ENCODE data around the gene ANXA1.
"Not testable (repeated sequence)": the region's sequence is repeated elsewhere in the genome, so short reads cannot be mapped to it uniquely, and the experiment has no call there.

ANXA1 gene

GRCh38 chr9:73170185-73170957 lies 18.7 kb downstream of the ANXA1 start:
- DNase-seq: no peak

- no peak for DNase-seq
Observed at GRCh38 chr9:73172901-73173215, 21.2 kb downstream of the ANXA1 start.

GRCh38 chr9:73173557-73174329 lies 22.1 kb downstream of the ANXA1 start:
- no peak for DNase-seq

DNA sequence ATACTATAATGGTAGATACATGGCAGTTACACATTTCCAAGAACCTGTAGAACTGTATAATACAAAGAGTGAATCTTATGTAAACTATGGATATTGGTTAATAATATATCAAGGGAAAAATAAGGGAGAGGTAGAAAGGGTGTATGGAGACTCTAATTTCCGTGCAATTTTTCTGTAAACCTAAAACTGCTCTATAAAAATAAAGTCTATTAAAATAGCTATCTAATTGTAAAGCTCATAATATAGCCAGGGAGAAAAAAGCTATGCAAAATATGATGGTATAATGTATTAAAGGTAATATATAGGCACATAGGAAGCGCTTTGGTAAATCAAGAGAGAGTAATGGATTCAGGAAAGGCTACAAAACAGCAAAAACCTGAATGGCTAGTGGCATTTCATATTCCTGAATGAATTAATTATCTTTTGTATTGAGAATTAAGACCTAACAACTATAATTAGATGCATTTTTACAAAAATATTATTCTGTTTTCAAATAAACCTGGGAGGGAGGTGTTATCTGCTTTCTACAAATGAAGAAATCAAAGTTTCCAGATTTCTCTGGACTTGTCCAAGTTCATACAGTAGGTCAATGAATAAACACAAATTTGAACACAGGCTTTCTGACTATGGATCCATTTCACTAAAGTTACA lies 22.8 kb downstream of the ANXA1 start:
- DNase-seq: no peak

GRCh38 chr9:73176450-73176875 lies 24.8 kb downstream of the ANXA1 start:
- no peak for DNase-seq

DNA sequence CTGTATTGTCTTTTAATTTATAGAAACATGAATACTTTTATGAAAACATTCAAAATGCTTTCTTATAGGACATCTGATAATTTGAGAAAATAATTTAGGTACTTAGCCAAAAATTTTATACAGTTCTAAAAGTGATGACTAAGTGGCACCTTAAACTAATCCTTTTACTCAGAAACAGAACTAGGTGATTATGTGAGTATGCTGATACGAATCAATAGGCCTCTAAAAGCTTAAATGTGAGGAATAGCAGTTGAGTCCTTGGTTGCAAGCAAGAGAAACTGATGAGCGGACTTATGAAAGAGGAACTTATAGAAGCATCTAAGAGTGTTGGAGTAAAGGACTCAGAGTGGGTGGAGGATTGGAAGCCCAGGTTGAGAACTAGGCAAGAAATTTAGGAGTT lies 26.4 kb downstream of the ANXA1 start:
- DNase-seq: no peak

GRCh38 chr9:73179589-73179988 lies 27.9 kb downstream of the ANXA1 start:
- DNase-seq: no peak

DNA sequence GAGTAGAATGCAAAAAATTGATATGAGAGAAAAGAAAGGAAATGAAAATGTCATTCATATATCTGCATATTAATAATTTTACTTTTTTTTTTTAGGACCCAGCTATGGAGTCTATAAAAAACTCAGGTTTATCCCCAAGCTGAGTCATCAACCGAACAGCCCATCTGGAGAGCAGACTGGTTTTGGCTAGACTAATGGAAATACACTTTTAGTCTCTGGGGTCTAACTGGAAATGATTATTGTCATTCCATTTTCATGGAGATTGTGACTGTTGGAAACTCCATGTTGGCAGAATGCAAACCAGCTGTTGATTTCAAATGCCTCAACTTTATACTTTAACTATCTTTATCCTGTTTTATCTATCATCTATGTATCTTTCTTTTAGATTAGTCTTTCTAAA lies 28.7 kb downstream of the ANXA1 start:
- DNase-seq: no peak

DNA sequence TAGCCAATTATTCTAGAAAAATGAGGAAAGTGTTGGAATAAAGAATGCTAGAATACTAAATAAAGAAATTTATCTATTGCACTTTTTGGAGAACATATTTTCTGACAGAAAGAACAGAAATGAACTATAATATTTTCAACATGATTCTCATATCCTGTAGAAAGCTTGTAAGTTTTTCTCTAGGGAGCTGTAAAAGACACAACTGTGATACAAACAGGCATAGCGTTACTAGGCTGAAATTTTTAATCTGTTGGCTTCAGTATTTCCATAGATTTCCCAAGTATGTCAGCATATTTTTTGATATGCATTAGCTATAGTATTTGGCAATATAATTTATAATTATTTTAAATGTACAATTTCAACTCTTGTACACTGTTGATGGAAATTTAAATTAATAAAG lies 31.3 kb downstream of the ANXA1 start:
- no peak for DNase-seq

GRCh38 chr9:73183428-73183827 lies 31.8 kb downstream of the ANXA1 start:
- no peak for DNase-seq

GRCh38 chr9:73183917-73184861 lies 32.5 kb downstream of the ANXA1 start:
- no peak for DNase-seq

- DNase-seq: not testable (repeated sequence)
Observed at GRCh38 chr9:73191109-73191508, 39.4 kb downstream of the ANXA1 start.

DNA sequence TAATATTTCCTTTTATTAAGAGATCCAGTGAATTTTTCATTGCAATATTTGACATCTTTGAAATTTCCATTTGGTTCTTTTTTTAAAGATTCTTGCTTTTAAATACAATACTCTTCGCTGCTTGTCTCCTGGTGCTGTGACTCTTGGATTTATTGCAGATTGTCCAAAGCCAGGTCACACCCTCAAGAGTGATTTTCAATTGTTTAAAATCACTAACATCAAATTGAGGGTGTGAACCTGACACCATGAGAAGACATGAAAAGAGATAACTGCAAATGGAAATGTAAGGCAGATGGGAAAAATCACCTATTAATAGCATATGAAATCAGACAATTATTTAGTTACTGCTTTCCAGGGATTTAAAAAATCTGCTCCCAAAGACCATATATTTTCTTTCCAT lies 42.6 kb downstream of the ANXA1 start:
- no peak for DNase-seq

DNA sequence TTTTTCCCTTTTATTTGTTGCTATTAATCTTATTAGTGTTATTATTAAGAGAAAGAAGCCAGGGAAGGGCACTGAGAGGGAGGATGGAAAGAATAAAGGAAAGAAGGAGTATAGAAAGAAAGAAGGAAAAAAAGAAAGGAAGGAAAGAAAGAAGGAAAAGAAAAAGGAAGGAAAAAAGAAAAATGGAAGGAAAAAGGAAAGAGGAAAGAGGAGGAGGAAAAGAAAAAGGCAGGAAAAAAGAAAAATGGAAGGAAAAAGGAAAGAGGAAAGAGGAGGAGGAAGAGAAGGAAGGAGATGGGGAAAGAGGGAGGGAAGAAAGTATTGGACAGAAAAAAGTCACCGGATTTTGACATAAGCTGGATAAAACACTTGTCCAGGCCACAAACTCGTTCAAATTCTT lies 47.8 kb downstream of the ANXA1 start:
- DNase-seq: no peak

- no peak for DNase-seq
Observed at GRCh38 chr9:73199886-73200285, 48.2 kb downstream of the ANXA1 start.

DNA sequence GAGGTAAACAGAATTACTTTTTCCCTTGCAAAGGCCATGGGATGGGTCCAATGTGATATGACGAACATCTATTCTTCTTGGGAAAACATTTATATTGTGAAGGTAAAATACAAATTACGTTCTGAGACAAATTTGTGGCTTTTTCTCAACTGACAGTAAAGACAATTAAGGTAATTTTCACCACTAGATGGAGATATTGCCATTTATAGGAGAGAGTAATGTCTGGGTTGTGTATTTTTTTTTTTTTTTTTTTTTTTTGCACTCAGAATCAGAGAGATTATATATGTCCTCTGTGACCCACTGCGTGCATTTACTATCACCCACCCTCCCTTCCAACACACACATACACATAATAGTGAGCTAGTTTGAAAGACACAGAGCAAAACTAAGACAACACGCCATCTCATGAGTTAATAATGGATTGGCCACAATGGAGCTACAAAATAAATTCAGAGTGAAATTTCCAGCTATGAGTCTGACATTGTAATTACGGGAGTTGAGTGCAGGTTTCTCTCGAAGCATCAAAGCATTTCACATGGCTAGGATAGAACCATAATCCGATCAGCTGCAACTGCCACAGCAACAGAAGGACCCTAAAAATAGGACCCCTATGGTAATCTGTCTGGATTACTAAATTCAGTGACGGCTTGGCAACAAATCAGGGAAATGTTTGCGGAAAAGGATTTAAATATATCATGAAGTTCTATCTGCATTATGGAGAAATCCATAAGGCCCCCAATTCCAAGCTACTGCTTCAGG lies 49.2 kb downstream of the ANXA1 start:
- DNase-seq: no peak

DNA sequence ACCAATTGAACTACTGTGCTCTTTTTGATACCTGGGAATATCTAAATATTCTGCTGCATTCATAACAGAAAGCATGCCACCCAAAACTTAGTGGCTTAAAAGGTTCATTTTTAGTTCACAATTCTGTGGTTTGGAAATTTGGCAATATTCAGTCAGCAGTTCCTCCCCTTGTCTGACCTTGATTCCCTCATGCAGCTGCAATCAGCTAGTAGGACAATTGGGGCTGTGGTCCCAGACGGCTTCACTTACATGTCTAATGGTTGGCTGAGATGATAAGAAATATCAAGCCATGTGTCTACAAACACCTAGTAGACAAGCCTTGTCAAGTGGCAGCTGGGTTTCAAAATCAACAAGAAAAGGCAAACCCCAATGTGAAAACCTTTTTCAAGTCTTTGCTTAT lies 51.3 kb downstream of the ANXA1 start:
- DNase-seq: no peak

GRCh38 chr9:73204936-73205335 lies 53.3 kb downstream of the ANXA1 start:
- no peak for DNase-seq

GRCh38 chr9:73206851-73207250 lies 55.2 kb downstream of the ANXA1 start:
- no peak for DNase-seq

GRCh38 chr9:73210886-73211666 lies 59.4 kb downstream of the ANXA1 start:
- DNase-seq: no peak

DNA sequence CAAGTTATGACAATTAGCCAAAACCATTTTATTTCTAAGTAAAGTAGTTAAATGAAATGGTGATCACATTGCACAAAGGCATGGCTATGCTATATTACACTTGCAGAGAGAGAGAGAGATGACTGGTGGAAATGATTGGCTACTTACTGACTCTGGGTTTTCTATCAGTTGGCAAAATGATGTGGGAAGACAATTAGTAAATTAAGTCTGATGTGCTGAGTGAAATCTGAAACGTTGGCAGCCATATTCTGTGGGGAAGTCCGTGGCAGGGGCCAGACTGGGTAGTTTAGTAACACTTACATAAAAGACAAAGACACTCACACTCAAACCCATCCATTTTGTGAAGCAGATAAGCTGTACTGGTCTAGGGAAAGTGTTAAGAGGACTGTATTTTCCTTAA lies 61.6 kb downstream of the ANXA1 start:
- DNase-seq: no peak

All from activated naive CD4-positive, alpha-beta T cell (primary cell).